HG03139 (cell line): ENCODE results near the gene RAD23A.

Experiments
- ATAC-seq: cut with Tn5 transposase; IDR thresholded peaks from one replicate; pipeline ENCODE4 v1.9.1; 2021; ENCODE audit not compliant: unreplicated experiment

RAD23A gene

GRCh38 chr19:12984143-12984627, 38.5 kb downstream of the RAD23A start:
- no peak for ATAC-seq

- no peak for ATAC-seq
These were observed 39.0 kb downstream of the RAD23A start for GRCh38 chr19:12984683-12985048.

GRCh38 chr19:12985049-12985776, 39.6 kb downstream of the RAD23A start:
- ATAC-seq, result no peak

- no peak for ATAC-seq
These were observed 41.1 kb downstream of the RAD23A start for GRCh38 chr19:12986726-12987125.

GRCh38 chr19:12987190-12987589, 41.5 kb downstream of the RAD23A start:
- ATAC-seq, result no peak

GRCh38 chr19:12987781-12988180, 42.1 kb downstream of the RAD23A start:
- no peak for ATAC-seq

- no peak for ATAC-seq
These were observed 44.8 kb downstream of the RAD23A start for GRCh38 chr19:12990431-12990830.

GRCh38 chr19:12990853-12991252, 45.2 kb downstream of the RAD23A start:
- ATAC-seq, result no peak

GRCh38 chr19:12991296-12991695, 45.6 kb downstream of the RAD23A start:
- no peak for ATAC-seq

- ATAC-seq, result no peak
These were observed 47.1 kb downstream of the RAD23A start for GRCh38 chr19:12992729-12993128.

GRCh38 chr19:12993562-12993961, 47.9 kb downstream of the RAD23A start:
- no peak for ATAC-seq

GRCh38 chr19:12994701-12995595, 49.3 kb downstream of the RAD23A start, which contains the start of gene NFIX:
NFIX (plus strand) TSS chr19:12995475; CDS start chr19:12995838, 363 bp downstream.
- no peak for ATAC-seq

- no peak for ATAC-seq
These were observed 50.1 kb downstream of the RAD23A start for GRCh38 chr19:12995596-12996405.

- ATAC-seq, result no peak
These were observed 50.9 kb downstream of the RAD23A start for GRCh38 chr19:12996406-12997094.

GRCh38 chr19:12997179-12997966, 51.7 kb downstream of the RAD23A start:
- no peak for ATAC-seq

- ATAC-seq, result no peak
These were observed 52.6 kb downstream of the RAD23A start for GRCh38 chr19:12997967-12998940.

GRCh38 chr19:13001166-13001501, 55.5 kb downstream of the RAD23A start:
- no peak for ATAC-seq

- no peak for ATAC-seq
These were observed 56.0 kb downstream of the RAD23A start for GRCh38 chr19:13001502-13002165.
